Right kidney (tissue), 1 donor: ENCODE data around the gene TEX48.

ENCODE experiments used
- DNase-seq: peaks from one replicate; pipeline ENCODE4 v3.0.0-alpha.2; 2016

The TEX48 gene

GRCh38 chr9:114693248-114693855 lies 11.4 kb upstream of the TEX48 start:
- DNase-seq, result no peak

- DNase-seq, result no peak
Measured at GRCh38 chr9:114691956-114692295, 9.9 kb upstream of the TEX48 start.

GRCh38 chr9:114691046-114691955 lies 9.3 kb upstream of the TEX48 start:
- DNase-seq, result no peak

GRCh38 chr9:114690308-114690707 lies 8.3 kb upstream of the TEX48 start:
- no peak for DNase-seq

GRCh38 chr9:114689813-114690212 lies 7.8 kb upstream of the TEX48 start:
- DNase-seq, result no peak

GRCh38 chr9:114688909-114689610 lies 7.1 kb upstream of the TEX48 start:
- no peak for DNase-seq

- DNase-seq, result no peak
Measured at GRCh38 chr9:114688379-114688778, 6.4 kb upstream of the TEX48 start.

- DNase-seq, result no peak
Measured at GRCh38 chr9:114687034-114687433, 5.0 kb upstream of the TEX48 start.

- no peak for DNase-seq
Measured at GRCh38 chr9:114685951-114686350, 4.0 kb upstream of the TEX48 start.

- DNase-seq, result no peak
Measured at GRCh38 chr9:114684036-114684435, 2.0 kb upstream of the TEX48 start.

GRCh38 chr9:114682846-114683245 lies 854 bp upstream of the TEX48 start:
- no peak for DNase-seq

- DNase-seq, result no peak
Measured at GRCh38 chr9:114680259-114681001, 1.6 kb downstream of the TEX48 start.

GRCh38 chr9:114678795-114679194 lies 3.2 kb downstream of the TEX48 start:
- no peak for DNase-seq

GRCh38 chr9:114678130-114678529 lies 3.9 kb downstream of the TEX48 start:
- DNase-seq, result no peak

GRCh38 chr9:114677418-114677817 lies 4.6 kb downstream of the TEX48 start:
- DNase-seq, result no peak

- no peak for DNase-seq
Measured at GRCh38 chr9:114676901-114677300, 5.1 kb downstream of the TEX48 start.

- no peak for DNase-seq
Measured at GRCh38 chr9:114674798-114675540, 7.0 kb downstream of the TEX48 start.

- no peak for DNase-seq
Measured at GRCh38 chr9:114674076-114674797, 7.8 kb downstream of the TEX48 start.

GRCh38 chr9:114671605-114672004 lies 10.4 kb downstream of the TEX48 start:
- DNase-seq, result no peak

GRCh38 chr9:114669961-114670360 lies 12.0 kb downstream of the TEX48 start:
- no peak for DNase-seq

- no peak for DNase-seq
Measured at GRCh38 chr9:114668146-114668545, 13.8 kb downstream of the TEX48 start.
